Measurements from ENCODE around the gene NDRG4. TPM values are rescaled to one million over a fixed set of nuclear protein-coding genes. Genes with fewer than 3 reads are reported as not detected.

NDRG4 gene
- total RNA-seq, 1 experiment from 2014 or later: 8.6 TPM

GRCh38 chr16:58474296-58474695, 25.6 kb upstream of the NDRG4 start (continued):
- TF ChIP-seq CTCF (IDR thresholded peaks at IDR 0.05 in 2 of 3, conservative IDR thresholded peaks at IDR 0.05 in 1 of 3; ENCODE audit: borderline replicate concordance in 1 of 3, insufficient read depth in 1 of 3, low read depth in 2 of 3, low read length in 2 of 3): no peak
- TF ChIP-seq ZBTB33 (IDR thresholded peaks at IDR 0.05; ENCODE audit: extremely low read depth, insufficient replicate concordance, low read length): no peak
- TF ChIP-seq EZH2 (IDR thresholded peaks at IDR 0.05): no peak

- CTCF ChIA-PET: interaction anchor here (1.6 kb wide), 1 partner anchor 12 kb away, joined by 3 read pairs; no protein-coding TSS in a partner anchor
- POLR2A ChIA-PET: no interaction called here
- Histone ChIP-seq H3K4me3 (replicated peaks in 1 of 2; ENCODE audit: low read depth in 1 of 2, low read length in 2 of 2) (no peak overlapping the region), H2AFZ (ENCODE audit: low read depth, low read length, poor library complexity, severe bottlenecking) (no peak overlapping the region), H3K27ac (ENCODE audit: low read depth, low read length) (no peak overlapping the region), H3K9me2 (ENCODE audit: insufficient read depth) (no peaks in the 10 kb centered on the region), H3K9ac (ENCODE audit: low read length) (no peak overlapping the region), H3K9me3 (ENCODE audit: control insufficient read depth in 1 of 2, insufficient read depth in 1 of 2, low read depth in 1 of 2, low read length in 2 of 2) (no peaks in the 10 kb centered on the region), H3K4me2 (ENCODE audit: low read length) (no peak overlapping the region), H3K36me3 (ENCODE audit: control insufficient read depth in 1 of 2, insufficient read depth in 2 of 2, low read length in 2 of 2) (no peaks in the 10 kb centered on the region), H3K4me1 (ENCODE audit: control insufficient read depth in 1 of 2, insufficient read depth in 2 of 2, low read length in 2 of 2) (no peaks in the 10 kb centered on the region), H3K27me3 (ENCODE audit: insufficient read depth, low read length) (no peaks in the 10 kb centered on the region), H3K79me2 (ENCODE audit: insufficient read depth, low read length) (no peaks in the 10 kb centered on the region), H4K20me1 (ENCODE audit: insufficient read depth) (no peaks in the 10 kb centered on the region)
- TF ChIP-seq JUND (IDR thresholded peaks at IDR 0.05): no peak
- TF ChIP-seq TCF7L2 (IDR thresholded peaks at IDR 0.05; ENCODE audit: borderline replicate concordance, extremely low read depth, insufficient read depth, insufficient read length): no peak
- TF ChIP-seq ZFX (IDR thresholded peaks at IDR 0.05): no peak
- TF ChIP-seq SP1 (IDR thresholded peaks at IDR 0.05; ENCODE audit: low read depth): no peak
- no peak for TF ChIP-seq EGR1 (IDR thresholded peaks at IDR 0.05; ENCODE audit: low read depth)
- no peak for TF ChIP-seq CBX3 (IDR thresholded peaks at IDR 0.05; ENCODE audit: low read depth)
- TF ChIP-seq YY1 (IDR thresholded peaks at IDR 0.05; ENCODE audit: extremely low read depth, insufficient replicate concordance, low read depth, low read length): no peak
- RAD21 ChIA-PET (ENCODE audit: low non-redundant PET in 1 of 2, low total read pairs in 2 of 2, uncharacterized antibody in 2 of 2, unreplicated experiment in 2 of 2): no interaction called here
- DNase-seq (ENCODE audit: low read depth, low spot score) (no peak), ATAC-seq (no peak)
- intact Hi-C loops (cut with micrococcal nuclease): no loop called here
- BruUV-seq (replicated peaks): no TSS peak
These were observed 24.8 kb upstream of the NDRG4 start for GRCh38 chr16:58475091-58475619.

Measured in HCT116 (cell line).